HCT116 (cell line): Measurements from ENCODE around the gene DRAXIN. TPM values are rescaled to one million over a fixed set of nuclear protein-coding genes. Genes with fewer than 3 reads are reported as not detected.

Source experiments
- ATAC-seq: fragments of 200-7000 bp; cut with Tn5 transposase; 2 replicates; pipeline ENCODE4 v1.9.1; 2020; ENCODE audit warnings: mild to moderate bottlenecking, moderate library complexity
- BruUV-seq: library from RNA; stranded (reverse); fragments of 400-500 nt; replicated peaks from 2 replicates; lab custom pipeline; 2021; lab: Mats Ljungman, UMichigan
- CTCF ChIA-PET: fragments of 300-600 bp; sonication (Branson Sonifier 250); formaldehyde crosslinking; loops from one replicate; lab custom pipeline; 2021; ENCODE audit warnings: antibody characterized with exemption; lab: Charles Lee
- POLR2A ChIA-PET: fragments of 300-600, 350-600 bp; sonication (Branson Sonifier 250); formaldehyde crosslinking; loops from one replicate; lab custom pipeline; 2021; ENCODE audit warnings: antibody characterized with exemption; lab: Charles Lee
- RAD21 ChIA-PET, 2 experiments: fragments of 300-600 bp; sonication (Branson Sonifier 250); formaldehyde crosslinking; loops; one replicate each; lab custom pipeline; 2023; ENCODE audit warnings: low total read pairs in 2 of 2; ENCODE audit not compliant: uncharacterized antibody in 2 of 2, unreplicated experiment in 2 of 2, low non-redundant PET in 1 of 2; lab: Charles Lee
- DNase-seq: peaks from one replicate; pipeline ENCODE4 v3.0.0-alpha.2; 2010; ENCODE audit warnings: low read depth, low spot score
- H2AFZ ChIP-seq: fragments of 200-600 bp; shearing (Covaris generic), sonication (generic); 2 replicates; pipeline ENCODE4 v1.6.1; 2017; ENCODE audit warnings: low read depth, mixed run types, mixed read lengths, antibody characterized with exemption, low read length; ENCODE audit not compliant: poor library complexity, severe bottlenecking
- H3K27ac ChIP-seq: 2 replicates; pipeline ENCODE4 v1.5.1; 2012; ENCODE audit warnings: low read depth, low read length
- H3K27me3 ChIP-seq: fragments of 200-600 bp; sonication (generic); 2 replicates; pipeline ENCODE4 v1.6.1; 2016; ENCODE audit warnings: mixed run types, low read length, mixed read lengths; ENCODE audit not compliant: insufficient read depth
- H3K36me3 ChIP-seq, 2 experiments: fragments of 200-500 bp in 1 of 2; fragments of 200-600 bp in 1 of 2; sonication (Bioruptor generic) in 1 of 2; sonication (generic) in 1 of 2; 2 replicates each; pipeline versions ENCODE4 v1.5.1 to v1.6.1; 2014 to 2016; ENCODE audit warnings: low read length in 2 of 2, inconsistent platforms in 1 of 2, mixed read lengths in 1 of 2, mixed run types in 1 of 2; ENCODE audit not compliant: insufficient read depth in 2 of 2, control insufficient read depth in 1 of 2
- H3K4me1 ChIP-seq, 2 experiments: fragments of 200-600 bp in 1 of 2; sonication (generic) in 1 of 2; 2 replicates each; pipeline versions ENCODE4 v1.5.1 to v1.6.1; 2012 to 2017; ENCODE audit warnings: low read length in 2 of 2, inconsistent platforms in 1 of 2, mild to moderate bottlenecking in 1 of 2, mixed read lengths in 1 of 2, mixed run types in 1 of 2, moderate library complexity in 1 of 2; ENCODE audit not compliant: insufficient read depth in 2 of 2, control insufficient read depth in 1 of 2
- H3K4me2 ChIP-seq: fragments of 200-600 bp; sonication (generic); 2 replicates; pipeline ENCODE4 v1.6.1; 2017; ENCODE audit warnings: mixed run types, low read length, mixed read lengths
- H3K4me3 ChIP-seq, 2 experiments: fragments of 200-600 bp in 1 of 2; sonication (generic) in 1 of 2; replicated peaks in 1 of 2; 2 replicates each; pipeline ENCODE4 v1.5.1; 2011 to 2016; ENCODE audit warnings: low read length in 2 of 2, control low read depth in 1 of 2, low read depth in 1 of 2, mild to moderate bottlenecking in 1 of 2, mixed read lengths in 1 of 2, mixed run types in 1 of 2
- H3K79me2 ChIP-seq: fragments of 200-600 bp; sonication (generic); 2 replicates; pipeline ENCODE4 v1.6.1; 2017; ENCODE audit warnings: mild to moderate bottlenecking, mixed run types, low read length, moderate library complexity, mixed read lengths; ENCODE audit not compliant: insufficient read depth
- H3K9ac ChIP-seq: fragments of 200-600 bp; sonication (generic); 2 replicates; pipeline ENCODE4 v1.6.1; 2016; ENCODE audit warnings: low read length, mixed read lengths
- H3K9me2 ChIP-seq: fragments of 200-600 bp; sonication (generic), shearing (Covaris generic); 2 replicates; pipeline ENCODE4 v1.6.1; 2017; ENCODE audit warnings: mixed run types, mild to moderate bottlenecking, moderate library complexity; ENCODE audit not compliant: insufficient read depth
- H3K9me3 ChIP-seq, 2 experiments: fragments of 200-500 bp in 1 of 2; fragments of 200-600 bp in 1 of 2; sonication (Bioruptor generic) in 1 of 2; sonication (generic) in 1 of 2; 2 replicates each; pipeline ENCODE4 v1.6.1; 2014 to 2017; ENCODE audit warnings: low read length in 2 of 2, mixed read lengths in 2 of 2, inconsistent platforms in 1 of 2, low read depth in 1 of 2, mild to moderate bottlenecking in 1 of 2, mixed run types in 1 of 2, moderate library complexity in 1 of 2; ENCODE audit not compliant: control insufficient read depth in 1 of 2, insufficient read depth in 1 of 2
- H4K20me1 ChIP-seq: fragments of 200-600 bp; sonication (generic), shearing (Covaris generic); 2 replicates; pipeline ENCODE4 v1.6.1; 2017; ENCODE audit warnings: mixed run types, mild to moderate bottlenecking, moderate library complexity; ENCODE audit not compliant: insufficient read depth
- CEBPB ChIP-seq: IDR thresholded peaks from 2 replicates; pipeline ENCODE4 v1.6.1; 2012; ENCODE audit warnings: low read depth
- ELF1 ChIP-seq: IDR thresholded peaks from 2 replicates; pipeline ENCODE4 v1.6.1; 2012; ENCODE audit warnings: low read depth, borderline replicate concordance
- JUND ChIP-seq: IDR thresholded peaks from 2 replicates; pipeline ENCODE4 v1.6.1; 2012
- POLR2A ChIP-seq: IDR thresholded peaks from 2 replicates; pipeline ENCODE4 v1.7.0; 2011; ENCODE audit warnings: borderline replicate concordance; ENCODE audit not compliant: insufficient read depth, insufficient read length; ENCODE audit errors: extremely low read depth
- POLR2AphosphoS5 ChIP-seq: IDR thresholded peaks from 2 replicates; pipeline ENCODE4 v1.6.1; 2011; ENCODE audit warnings: mild to moderate bottlenecking, low read depth, low read length, moderate library complexity
- RAD21 ChIP-seq: IDR thresholded peaks from 2 replicates; pipeline ENCODE4 v1.6.1; 2012; ENCODE audit warnings: low read depth, mild to moderate bottlenecking
- REST ChIP-seq: IDR thresholded peaks from 2 replicates; pipeline ENCODE4 v1.6.1; 2012; ENCODE audit warnings: low read depth
- SP1 ChIP-seq: IDR thresholded peaks from 2 replicates; pipeline ENCODE4 v1.6.1; 2012; ENCODE audit warnings: low read depth
- TCF7L2 ChIP-seq: IDR thresholded peaks from 2 replicates; pipeline ENCODE4 v1.7.0; 2011; ENCODE audit warnings: borderline replicate concordance, inconsistent platforms; ENCODE audit not compliant: insufficient read depth, insufficient read length; ENCODE audit errors: extremely low read depth
- YY1 ChIP-seq: IDR thresholded peaks from 2 replicates; pipeline ENCODE4 v1.6.1; 2011; ENCODE audit warnings: low read length, low read depth, moderate library complexity, mild to moderate bottlenecking; ENCODE audit not compliant: insufficient replicate concordance; ENCODE audit errors: extremely low read depth
- ZBTB33 ChIP-seq: IDR thresholded peaks from 2 replicates; pipeline ENCODE4 v1.6.1; 2011; ENCODE audit warnings: mild to moderate bottlenecking, low read length, moderate library complexity; ENCODE audit not compliant: insufficient replicate concordance; ENCODE audit errors: extremely low read depth
- ZFX ChIP-seq: fragments of 450-650 bp; IDR thresholded peaks from 2 replicates; pipeline ENCODE4 v1.6.1; 2017
- intact Hi-C: fragments of 100-400 bp; cut with micrococcal nuclease; formaldehyde crosslinking; loops from 2 replicates; pipeline ENCODE4 v1.10.0; 2022
- total RNA-seq: library from RNA; stranded (reverse); gene quantifications from one replicate; pipeline ENCODE4 v1.2.1, GENCODE V29; 2021; ENCODE audit not compliant: unreplicated experiment

The DRAXIN gene
- total RNA-seq, 1 experiment from 2014 or later, result 0.47 TPM

GRCh38 chr1:11653101-11653860 lies 38.2 kb upstream of the DRAXIN start:
- DNase-seq (peak; percentile 55), ATAC-seq (peak; percentile 60)
- no peaks in the 10 kb centered on the region for H4K20me1 ChIP-seq
- ChIA-PET CTCF (interaction anchor here (0.8 to 3.3 kb wide), 6 partner anchors 11 to 1146 kb away, joined by 4 to 23 read pairs (median 6); partner anchors contain the start of gene FBXO6), POLR2A (interaction anchor here (0.5 to 2.3 kb wide), 7 partner anchors 11 to 391 kb away, joined by 3 to 11 read pairs (median 5); partner anchors contain the start of genes DRAXIN, FBXO6 and MTOR), RAD21 (interaction anchor here (0.6 to 1.1 kb wide), 6 partner anchors 11 to 390 kb away, joined by 3 to 5 read pairs (median 4); partner anchors contain the start of genes FBXO6 (in 2 of the 2) and MTOR (in 1 of the 2))
- peaks cover 16% of the 10 kb centered on the region; the same call in 1 of the 2 replicates for H3K79me2 ChIP-seq
- peaks cover 28 to 53% of the 10 kb centered on the region in 2 experiments; a peak in 3 of 4 replicates for H3K4me1 ChIP-seq
- no peak overlapping the region for H2AFZ ChIP-seq
- no peaks in the 10 kb centered on the region for H3K9me2 ChIP-seq
- intact Hi-C loops, result loop anchor here (2.0 kb wide), 1 partner anchor 66 kb away; no protein-coding TSS in a partner anchor
- H3K27me3 ChIP-seq, result no peaks in the 10 kb centered on the region
- no peak for TF ChIP-seq YY1
- TF ChIP-seq ZFX, result no peak
- no peak for TF ChIP-seq POLR2A
- TF ChIP-seq TCF7L2, result no peak
- 0 out of 2 replicates have a peak, but pooled peaks have one; percentile 46 for TF ChIP-seq POLR2AphosphoS5
- peak; percentile 33 for TF ChIP-seq ZBTB33
- TF ChIP-seq RAD21, result no peak
- TF ChIP-seq CEBPB, result no peak
- TF ChIP-seq REST, result no peak
- TF ChIP-seq SP1, result no peak
- no peak for TF ChIP-seq ELF1
- no peak for TF ChIP-seq JUND
- peak overlapping the region; percentile 98 for H3K4me2 ChIP-seq
- no peaks in the 10 kb centered on the region for H3K9me3 ChIP-seq
- H3K27ac ChIP-seq, result peak overlapping the region; percentile 87
- no TSS peak for BruUV-seq
- H3K4me3 ChIP-seq, result peak overlapping the region; percentile 63 to 80
- H3K36me3 ChIP-seq, result peaks cover 7 to 10% of the 10 kb centered on the region in 2 experiments
- peak overlapping the region; percentile 67 for H3K9ac ChIP-seq
